Endothelial cell (in vitro differentiated cells): Measurements from ENCODE around the gene MAPKAP1. TPM values are rescaled to one million over a fixed set of nuclear protein-coding genes. Genes with fewer than 3 reads are reported as not detected.

Experiments used
- DNase-seq: peaks from one replicate; pipeline ENCODE4 v3.0.0; 2021; ENCODE audit warnings: low spot score
- H3K27ac Mint-ChIP-seq: one replicate; pipeline ENCODE4 v1.8.0; 2021; ENCODE audit warnings: mixed read lengths, inconsistent platforms; ENCODE audit not compliant: unreplicated experiment
- H3K27me3 Mint-ChIP-seq: one replicate; pipeline ENCODE4 v1.8.0; 2021; ENCODE audit warnings: mild to moderate bottlenecking, moderate library complexity, mixed read lengths, inconsistent platforms; ENCODE audit not compliant: unreplicated experiment
- H3K36me3 Mint-ChIP-seq: one replicate; pipeline ENCODE4 v1.8.0; 2021; ENCODE audit warnings: mild to moderate bottlenecking, low read depth, mixed read lengths, inconsistent platforms; ENCODE audit not compliant: unreplicated experiment
- H3K4me1 Mint-ChIP-seq: one replicate; pipeline ENCODE4 v1.8.0; 2021; ENCODE audit warnings: mild to moderate bottlenecking, mixed read lengths, inconsistent platforms; ENCODE audit not compliant: unreplicated experiment
- H3K4me3 Mint-ChIP-seq: one replicate; pipeline ENCODE4 v1.8.0; 2021; ENCODE audit warnings: mild to moderate bottlenecking, mixed read lengths, inconsistent platforms; ENCODE audit not compliant: unreplicated experiment
- H3K9me3 Mint-ChIP-seq: one replicate; pipeline ENCODE4 v1.8.0; 2021; ENCODE audit warnings: mixed read lengths, inconsistent platforms; ENCODE audit not compliant: unreplicated experiment
- total RNA-seq: library from RNA; stranded (reverse); fragmentation: NEBNext Ultra II Directional; extraction: Animal tissue kit (Norgen Biotek cat#: 25700); gene quantifications from one replicate; pipeline ENCODE4 v1.2.1, GENCODE V29; 2021; ENCODE audit not compliant: unreplicated experiment
- TF ChIP-seq, protein P1 (sequence below): fragments of 200-600 bp; sonication (generic); IDR thresholded peaks from one replicate; pipeline ENCODE4 v1.5.0; 2021; ENCODE audit warnings: antibody characterized with exemption; ENCODE audit not compliant: unreplicated experiment

The MAPKAP1 gene
- total RNA-seq, 1 donor from 2014 or later: 74.6 TPM

DNA sequence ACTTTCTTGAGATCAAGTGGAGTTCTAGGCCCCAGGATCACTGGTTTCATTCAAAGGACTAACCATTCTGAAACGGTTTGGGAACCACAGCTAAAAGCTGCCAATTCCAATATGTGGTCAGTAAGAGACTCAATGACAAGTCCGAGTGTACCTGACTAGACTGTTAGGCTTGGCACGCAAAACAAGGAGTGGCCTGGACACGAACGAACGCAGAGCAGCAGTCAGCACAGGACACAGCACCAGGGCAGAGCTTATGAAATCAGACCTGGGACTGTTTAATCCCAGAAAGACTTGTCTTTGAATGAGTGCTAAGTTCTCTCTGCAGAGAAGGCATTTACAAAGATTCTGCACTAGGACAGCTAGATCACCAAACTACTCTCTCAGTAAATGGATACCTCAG is 231.6 kb downstream of the MAPKAP1 start:
- no peak overlapping the region for H3K27ac Mint-ChIP-seq

GRCh38 chr9:125472926-125473701 is 233.9 kb downstream of the MAPKAP1 start:
- Mint-ChIP-seq H3K36me3 (peaks cover 6% of the 10 kb centered on the region), H3K4me3 (no peak overlapping the region), H3K9me3 (no peaks in the 10 kb centered on the region), H3K27ac (no peak overlapping the region), H3K4me1 (no peaks in the 10 kb centered on the region), H3K27me3 (no peaks in the 10 kb centered on the region)
- TF ChIP-seq, protein P1, sequence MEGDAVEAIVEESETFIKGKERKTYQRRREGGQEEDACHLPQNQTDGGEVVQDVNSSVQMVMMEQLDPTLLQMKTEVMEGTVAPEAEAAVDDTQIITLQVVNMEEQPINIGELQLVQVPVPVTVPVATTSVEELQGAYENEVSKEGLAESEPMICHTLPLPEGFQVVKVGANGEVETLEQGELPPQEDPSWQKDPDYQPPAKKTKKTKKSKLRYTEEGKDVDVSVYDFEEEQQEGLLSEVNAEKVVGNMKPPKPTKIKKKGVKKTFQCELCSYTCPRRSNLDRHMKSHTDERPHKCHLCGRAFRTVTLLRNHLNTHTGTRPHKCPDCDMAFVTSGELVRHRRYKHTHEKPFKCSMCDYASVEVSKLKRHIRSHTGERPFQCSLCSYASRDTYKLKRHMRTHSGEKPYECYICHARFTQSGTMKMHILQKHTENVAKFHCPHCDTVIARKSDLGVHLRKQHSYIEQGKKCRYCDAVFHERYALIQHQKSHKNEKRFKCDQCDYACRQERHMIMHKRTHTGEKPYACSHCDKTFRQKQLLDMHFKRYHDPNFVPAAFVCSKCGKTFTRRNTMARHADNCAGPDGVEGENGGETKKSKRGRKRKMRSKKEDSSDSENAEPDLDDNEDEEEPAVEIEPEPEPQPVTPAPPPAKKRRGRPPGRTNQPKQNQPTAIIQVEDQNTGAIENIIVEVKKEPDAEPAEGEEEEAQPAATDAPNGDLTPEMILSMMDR: no peak
- no peak for DNase-seq

More for the DNA sequence above, 231.6 kb downstream of the MAPKAP1 start:
- H3K27me3 Mint-ChIP-seq: no peaks in the 10 kb centered on the region
- H3K36me3 Mint-ChIP-seq: peaks cover 10% of the 10 kb centered on the region
- no peak for DNase-seq
- no peaks in the 10 kb centered on the region for H3K4me1 Mint-ChIP-seq
- no peak overlapping the region for H3K4me3 Mint-ChIP-seq
- TF ChIP-seq, protein P1: no peak
- H3K9me3 Mint-ChIP-seq: no peaks in the 10 kb centered on the region

GRCh38 chr9:125472562-125472925 is 234.5 kb downstream of the MAPKAP1 start:
- no peaks in the 10 kb centered on the region for H3K27me3 Mint-ChIP-seq
- DNase-seq: no peak
- no peak overlapping the region for H3K27ac Mint-ChIP-seq
- no peak overlapping the region for H3K4me3 Mint-ChIP-seq
- H3K9me3 Mint-ChIP-seq: no peaks in the 10 kb centered on the region
- peaks cover under 1% of the 10 kb centered on the region for H3K36me3 Mint-ChIP-seq
- TF ChIP-seq, protein P1: no peak
- H3K4me1 Mint-ChIP-seq: no peaks in the 10 kb centered on the region

DNA sequence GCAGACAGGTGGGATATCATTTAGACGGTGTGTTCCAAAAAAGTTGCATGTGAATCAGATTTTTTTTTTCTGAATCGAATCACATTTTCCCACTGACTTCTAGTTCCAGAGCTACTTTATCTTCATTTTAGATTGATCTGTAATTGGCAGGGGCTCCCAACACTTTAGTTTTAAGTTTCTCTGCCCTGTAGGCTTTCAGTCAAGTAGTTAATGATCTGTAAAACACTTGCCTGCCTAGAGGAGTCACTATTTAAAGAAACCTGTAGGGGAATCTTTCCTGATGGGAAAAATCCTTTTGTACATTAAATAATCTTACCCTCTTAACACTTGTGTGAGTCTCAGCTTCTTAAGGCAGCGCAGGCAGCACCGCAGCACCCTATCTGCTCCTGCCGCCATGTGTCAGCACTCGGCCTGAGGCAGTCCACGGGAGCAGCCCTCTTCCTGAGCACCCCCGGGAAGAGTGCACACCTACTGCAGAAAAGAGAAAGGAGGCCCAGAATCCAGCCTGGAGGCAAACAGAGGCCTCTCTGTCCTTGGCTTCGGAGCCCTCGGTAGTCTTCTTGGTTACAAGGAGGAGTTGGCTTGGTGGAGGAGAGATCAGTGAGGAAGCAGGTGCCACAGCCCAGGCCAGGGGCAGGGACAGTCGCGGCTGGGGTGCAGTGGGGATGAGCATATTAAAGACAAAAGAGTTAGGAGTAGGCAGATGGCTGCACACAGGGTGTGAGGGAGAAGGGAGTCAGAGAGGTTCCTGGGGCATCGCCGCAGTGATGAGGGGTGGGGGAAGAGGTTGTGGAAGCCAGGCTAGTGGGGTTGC is 236.0 kb downstream of the MAPKAP1 start:
- Mint-ChIP-seq H3K27me3 (no peaks in the 10 kb centered on the region), H3K9me3 (no peaks in the 10 kb centered on the region), H3K4me1 (no peaks in the 10 kb centered on the region), H3K36me3 (no peaks in the 10 kb centered on the region), H3K27ac (no peak overlapping the region), H3K4me3 (no peak overlapping the region)
- TF ChIP-seq, protein P1: no peak
- no peak for DNase-seq

GRCh38 chr9:125470189-125470588 is 236.8 kb downstream of the MAPKAP1 start:
- Mint-ChIP-seq H3K27me3 (no peaks in the 10 kb centered on the region), H3K27ac (no peak overlapping the region), H3K4me3 (no peak overlapping the region), H3K36me3 (no peaks in the 10 kb centered on the region), H3K9me3 (no peaks in the 10 kb centered on the region), H3K4me1 (no peaks in the 10 kb centered on the region)
- DNase-seq: no peak
- TF ChIP-seq, protein P1: no peak
